SK-N-SH (cell line): ENCODE data around the gene SUMF1. TPM values are rescaled to one million over a fixed set of nuclear protein-coding genes. Genes with fewer than 3 reads are reported as not detected.

Experiments used
- CTCF ChIA-PET: fragments of 300-600, 350-600 bp; formaldehyde crosslinking; extraction: SDS; loops from one replicate; lab custom pipeline; 2021; lab: Yijun Ruan, JAX
- POLR2A ChIA-PET: fragments of 350-600 bp; sonication (Branson Sonifier 250); formaldehyde crosslinking; extraction: SDS; loops from one replicate; lab custom pipeline; 2020; ENCODE audit warnings: antibody characterized with exemption, inconsistent platforms; lab: Yijun Ruan, JAX
- DNase-seq: peaks from one replicate; pipeline ENCODE4 v3.0.0; 2012
- H2AFZ ChIP-seq: fragments of 200-600 bp; sonication (generic); 2 replicates; pipeline ENCODE4 v1.8.1; 2016; ENCODE audit warnings: antibody characterized with exemption, mild to moderate bottlenecking, low read depth
- H3F3A ChIP-seq: fragments of 200-600 bp; sonication (generic); replicated peaks from 2 replicates; pipeline ENCODE3; 2016; ENCODE audit warnings: antibody characterized with exemption, mild to moderate bottlenecking; ENCODE audit not compliant: insufficient read depth
- H3K27ac ChIP-seq, 2 experiments: fragments of 200-500 bp in 1 of 2; fragments of 200-600 bp in 1 of 2; sonication (Bioruptor generic) in 1 of 2; sonication (generic), shearing (Covaris generic) in 1 of 2; 2 replicates each; pipeline versions ENCODE4 v1.5.1 to v1.6.1; 2014 to 2016; ENCODE audit warnings: low read depth in 2 of 2, inconsistent platforms in 1 of 2, low read length in 1 of 2, mild to moderate bottlenecking in 1 of 2, mixed read lengths in 1 of 2
- H3K27me3 ChIP-seq: fragments of 200-600 bp; sonication (generic), shearing (Covaris generic); 2 replicates; pipeline ENCODE4 v1.6.1; 2016; ENCODE audit warnings: mixed run types; ENCODE audit not compliant: insufficient read depth
- H3K36me3 ChIP-seq, 2 experiments: fragments of 200-500 bp in 1 of 2; fragments of 200-600 bp in 1 of 2; sonication (Bioruptor generic) in 1 of 2; sonication (generic) in 1 of 2; replicated peaks in 1 of 2; 2 replicates each; pipeline versions ENCODE3 to v1.5.1; 2014 to 2016; ENCODE audit warnings: low read length in 1 of 2, mild to moderate bottlenecking in 1 of 2; ENCODE audit not compliant: insufficient read depth in 2 of 2, control insufficient read depth in 1 of 2
- H3K4me1 ChIP-seq, 2 experiments: fragments of 200-500 bp in 1 of 2; fragments of 200-600 bp in 1 of 2; sonication (Bioruptor generic) in 1 of 2; sonication (generic), shearing (Covaris generic) in 1 of 2; 2 replicates each; pipeline versions ENCODE4 v1.5.1 to v1.6.1; 2014 to 2016; ENCODE audit warnings: low read depth in 1 of 2, low read length in 1 of 2, mixed run types in 1 of 2; ENCODE audit not compliant: insufficient read depth in 2 of 2, control insufficient read depth in 1 of 2
- H3K4me2 ChIP-seq: fragments of 200-600 bp; sonication (generic), shearing (Covaris generic); 2 replicates; pipeline ENCODE4 v1.6.1; 2017; ENCODE audit warnings: mixed run types
- H3K4me3 ChIP-seq, 2 experiments: fragments of 200-500 bp in 1 of 2; fragments of 200-600 bp in 1 of 2; sonication (Bioruptor generic) in 1 of 2; sonication (generic), shearing (Covaris generic) in 1 of 2; 2 replicates each; pipeline versions ENCODE4 v1.5.1 to v1.8.1; 2014 to 2016; ENCODE audit warnings: low read depth in 2 of 2, inconsistent platforms in 1 of 2, low read length in 1 of 2, mild to moderate bottlenecking in 1 of 2, mixed read lengths in 1 of 2, moderate library complexity in 1 of 2
- H3K79me2 ChIP-seq: fragments of 200-600 bp; sonication (generic); 2 replicates; pipeline ENCODE4 v1.8.1; 2017; ENCODE audit warnings: mild to moderate bottlenecking; ENCODE audit not compliant: insufficient read depth
- H3K9ac ChIP-seq: fragments of 200-600 bp; sonication (generic); 2 replicates; pipeline ENCODE4 v1.6.1; 2017; ENCODE audit warnings: mixed run types
- H3K9me2 ChIP-seq: fragments of 200-600 bp; sonication (generic); 2 replicates; pipeline ENCODE4 v1.6.1; 2017; ENCODE audit warnings: mixed run types
- H3K9me3 ChIP-seq: fragments of 200-600 bp; sonication (generic); 2 replicates; pipeline ENCODE4 v1.6.1; 2017; ENCODE audit warnings: mixed run types, mild to moderate bottlenecking, moderate library complexity
- H4K20me1 ChIP-seq: fragments of 200-600 bp; sonication (generic); 2 replicates; pipeline ENCODE4 v1.6.1; 2017; ENCODE audit warnings: mild to moderate bottlenecking, mixed run types; ENCODE audit not compliant: insufficient read depth
- CHD2 ChIP-seq: fragments of 150-350 bp; IDR thresholded peaks from 2 replicates; pipeline ENCODE4 v1.6.1; 2018; ENCODE audit warnings: low read length; ENCODE audit not compliant: partially characterized antibody
- ELF1 ChIP-seq: IDR thresholded peaks from 2 replicates; pipeline ENCODE4 v1.4.0; 2012
- EP300 ChIP-seq, 2 experiments: IDR thresholded peaks; 2 replicates each; pipeline versions ENCODE4 v1.4.0 to v1.6.1; 2012; ENCODE audit warnings: borderline replicate concordance in 1 of 2, low read depth in 1 of 2, low read length in 1 of 2
- FOSL2 ChIP-seq: IDR thresholded peaks from 2 replicates; pipeline ENCODE4 v1.4.0; 2012; ENCODE audit warnings: low read depth, mild to moderate bottlenecking, moderate library complexity, borderline replicate concordance
- FOXJ3 ChIP-seq: sonication (generic); formaldehyde crosslinking; IDR thresholded peaks from 2 replicates; pipeline ENCODE4 v1.5.1; 2020; ENCODE audit warnings: mild to moderate bottlenecking, missing genetic modification reagents
- GABPA ChIP-seq: IDR thresholded peaks from 2 replicates; pipeline ENCODE4 v1.4.0; 2012; ENCODE audit warnings: low read depth, mild to moderate bottlenecking
- MEF2A ChIP-seq: IDR thresholded peaks from 2 replicates; pipeline ENCODE4 v1.4.0; 2012; ENCODE audit warnings: low read depth, borderline replicate concordance
- NRF1 ChIP-seq: IDR thresholded peaks from 2 replicates; pipeline ENCODE4 v1.6.1; 2012; ENCODE audit warnings: low read depth, mild to moderate bottlenecking, low read length
- RAD21 ChIP-seq: IDR thresholded peaks from 2 replicates; pipeline ENCODE4 v1.6.1; 2012; ENCODE audit warnings: mild to moderate bottlenecking, low read length
- RCOR1 ChIP-seq: fragments of 150-350 bp; IDR thresholded peaks from 2 replicates; pipeline ENCODE4 v1.6.1; 2017; ENCODE audit warnings: antibody characterized with exemption, low read length
- SIN3A ChIP-seq: IDR thresholded peaks from 2 replicates; pipeline ENCODE4 v1.6.1; 2012; ENCODE audit warnings: low read depth, mild to moderate bottlenecking, low read length, moderate library complexity, borderline replicate concordance
- TAF1 ChIP-seq: IDR thresholded peaks from 2 replicates; pipeline ENCODE4 v1.6.1; 2012; ENCODE audit warnings: low read depth, mild to moderate bottlenecking, low read length, moderate library complexity, borderline replicate concordance
- TCF12 ChIP-seq: IDR thresholded peaks from 2 replicates; pipeline ENCODE4 v1.4.0; 2012
- YY1 ChIP-seq: IDR thresholded peaks from 2 replicates; pipeline ENCODE4 v1.4.0; 2012; ENCODE audit warnings: low read depth, mild to moderate bottlenecking
- polyA plus RNA-seq, 3 experiments: library from polyadenylated mRNA; depleted of rRNA; stranded (reverse); fragments of >200 nt; gene quantifications; 2 replicates each; pipeline ENCODE4 v1.2.3, GENCODE V29; 2012
- TF ChIP-seq, protein P1 (sequence below): fragments of 150-350 bp; IDR thresholded peaks from 2 replicates; pipeline ENCODE4 v1.6.1; 2017; ENCODE audit warnings: antibody characterized with exemption, low read length, low read depth, borderline replicate concordance
- TF ChIP-seq, protein P2 (sequence below): IDR thresholded peaks from 2 replicates; pipeline ENCODE4 v1.4.0; 2012; ENCODE audit warnings: low read depth
- TF ChIP-seq, protein P3 (sequence below): fragments of 200-600 bp; sonication (generic); IDR thresholded peaks from 2 replicates; pipeline ENCODE4 v1.6.1; 2017; ENCODE audit warnings: antibody characterized with exemption, mild to moderate bottlenecking, moderate library complexity
- TF ChIP-seq, protein P4 (sequence below): IDR thresholded peaks from 2 replicates; pipeline ENCODE4 v1.4.0; 2012; ENCODE audit warnings: low read depth, borderline replicate concordance
- TF ChIP-seq, protein P5 (sequence below): IDR thresholded peaks from 2 replicates; pipeline ENCODE4 v1.6.1; 2012; ENCODE audit warnings: mild to moderate bottlenecking, low read depth, low read length, moderate library complexity

The SUMF1 gene
- polyA plus RNA-seq, 1 of the 3 experiments (the other 2 are of a cell fraction), result 56.9 TPM

DNA sequence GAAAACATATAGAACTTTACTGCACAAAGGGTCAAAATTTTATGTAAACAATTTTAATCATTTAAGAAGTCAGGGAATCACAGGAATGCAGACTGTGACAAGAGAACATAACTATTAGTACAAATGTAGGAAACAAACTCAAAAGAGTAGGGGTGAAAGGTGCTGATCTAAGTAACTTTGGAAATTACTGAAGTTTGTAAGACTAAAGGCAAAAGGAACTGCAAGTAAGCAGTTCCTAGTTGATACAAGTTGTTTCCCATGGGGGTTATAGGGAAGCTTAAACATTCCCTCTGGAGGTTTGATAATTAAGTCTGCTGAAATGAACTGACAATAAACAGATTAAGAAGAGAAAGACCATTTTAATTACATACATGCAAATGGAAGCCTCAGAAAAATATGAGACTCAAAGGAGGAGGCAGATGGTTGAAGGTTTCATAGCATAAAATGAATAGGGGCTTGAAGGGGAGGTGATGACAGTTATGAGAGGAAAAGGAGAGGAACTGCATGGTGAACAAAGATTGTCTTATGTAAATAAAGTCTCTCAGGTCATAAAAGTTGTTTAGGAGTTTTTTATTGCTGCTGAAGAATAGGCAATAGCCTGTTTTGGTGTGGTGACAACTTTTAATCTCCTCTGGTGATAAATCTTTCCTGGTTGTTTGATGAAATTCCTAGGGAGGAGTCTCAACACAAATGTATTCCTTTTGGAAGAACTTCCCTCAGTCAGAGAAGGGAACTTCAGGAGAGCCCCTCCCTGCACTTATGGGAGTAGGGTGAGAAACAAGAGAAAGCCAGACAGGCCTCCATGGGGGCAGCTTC is 146.8 kb downstream of the SUMF1 start:
- no peaks in the 10 kb centered on the region for H3K9me3 ChIP-seq
- no peaks in the 10 kb centered on the region for H3K79me2 ChIP-seq
- no peak overlapping the region for H3K27ac ChIP-seq
- H3K27me3 ChIP-seq, result no peaks in the 10 kb centered on the region
- H3K9me2 ChIP-seq, result no peaks in the 10 kb centered on the region
- POLR2A ChIA-PET, result no interaction called here
- TF ChIP-seq MEF2A, result no peak
- TF ChIP-seq, protein P1, sequence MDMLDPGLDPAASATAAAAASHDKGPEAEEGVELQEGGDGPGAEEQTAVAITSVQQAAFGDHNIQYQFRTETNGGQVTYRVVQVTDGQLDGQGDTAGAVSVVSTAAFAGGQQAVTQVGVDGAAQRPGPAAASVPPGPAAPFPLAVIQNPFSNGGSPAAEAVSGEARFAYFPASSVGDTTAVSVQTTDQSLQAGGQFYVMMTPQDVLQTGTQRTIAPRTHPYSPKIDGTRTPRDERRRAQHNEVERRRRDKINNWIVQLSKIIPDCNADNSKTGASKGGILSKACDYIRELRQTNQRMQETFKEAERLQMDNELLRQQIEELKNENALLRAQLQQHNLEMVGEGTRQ, result no peak
- TF ChIP-seq RCOR1, result no peak
- TF ChIP-seq ELF1, result no peak
- TF ChIP-seq TAF1, result no peak
- TF ChIP-seq CHD2, result no peak
- TF ChIP-seq GABPA, result no peak
- no peak for TF ChIP-seq TCF12
- TF ChIP-seq FOXJ3 (CRISPR knock-in tag), result no peak
- TF ChIP-seq NRF1, result no peak
- TF ChIP-seq, protein P2, sequence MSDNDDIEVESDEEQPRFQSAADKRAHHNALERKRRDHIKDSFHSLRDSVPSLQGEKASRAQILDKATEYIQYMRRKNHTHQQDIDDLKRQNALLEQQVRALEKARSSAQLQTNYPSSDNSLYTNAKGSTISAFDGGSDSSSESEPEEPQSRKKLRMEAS, result no peak
- TF ChIP-seq, protein P3, sequence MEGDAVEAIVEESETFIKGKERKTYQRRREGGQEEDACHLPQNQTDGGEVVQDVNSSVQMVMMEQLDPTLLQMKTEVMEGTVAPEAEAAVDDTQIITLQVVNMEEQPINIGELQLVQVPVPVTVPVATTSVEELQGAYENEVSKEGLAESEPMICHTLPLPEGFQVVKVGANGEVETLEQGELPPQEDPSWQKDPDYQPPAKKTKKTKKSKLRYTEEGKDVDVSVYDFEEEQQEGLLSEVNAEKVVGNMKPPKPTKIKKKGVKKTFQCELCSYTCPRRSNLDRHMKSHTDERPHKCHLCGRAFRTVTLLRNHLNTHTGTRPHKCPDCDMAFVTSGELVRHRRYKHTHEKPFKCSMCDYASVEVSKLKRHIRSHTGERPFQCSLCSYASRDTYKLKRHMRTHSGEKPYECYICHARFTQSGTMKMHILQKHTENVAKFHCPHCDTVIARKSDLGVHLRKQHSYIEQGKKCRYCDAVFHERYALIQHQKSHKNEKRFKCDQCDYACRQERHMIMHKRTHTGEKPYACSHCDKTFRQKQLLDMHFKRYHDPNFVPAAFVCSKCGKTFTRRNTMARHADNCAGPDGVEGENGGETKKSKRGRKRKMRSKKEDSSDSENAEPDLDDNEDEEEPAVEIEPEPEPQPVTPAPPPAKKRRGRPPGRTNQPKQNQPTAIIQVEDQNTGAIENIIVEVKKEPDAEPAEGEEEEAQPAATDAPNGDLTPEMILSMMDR, result no peak
- TF ChIP-seq YY1, result no peak
- TF ChIP-seq, protein P4, sequence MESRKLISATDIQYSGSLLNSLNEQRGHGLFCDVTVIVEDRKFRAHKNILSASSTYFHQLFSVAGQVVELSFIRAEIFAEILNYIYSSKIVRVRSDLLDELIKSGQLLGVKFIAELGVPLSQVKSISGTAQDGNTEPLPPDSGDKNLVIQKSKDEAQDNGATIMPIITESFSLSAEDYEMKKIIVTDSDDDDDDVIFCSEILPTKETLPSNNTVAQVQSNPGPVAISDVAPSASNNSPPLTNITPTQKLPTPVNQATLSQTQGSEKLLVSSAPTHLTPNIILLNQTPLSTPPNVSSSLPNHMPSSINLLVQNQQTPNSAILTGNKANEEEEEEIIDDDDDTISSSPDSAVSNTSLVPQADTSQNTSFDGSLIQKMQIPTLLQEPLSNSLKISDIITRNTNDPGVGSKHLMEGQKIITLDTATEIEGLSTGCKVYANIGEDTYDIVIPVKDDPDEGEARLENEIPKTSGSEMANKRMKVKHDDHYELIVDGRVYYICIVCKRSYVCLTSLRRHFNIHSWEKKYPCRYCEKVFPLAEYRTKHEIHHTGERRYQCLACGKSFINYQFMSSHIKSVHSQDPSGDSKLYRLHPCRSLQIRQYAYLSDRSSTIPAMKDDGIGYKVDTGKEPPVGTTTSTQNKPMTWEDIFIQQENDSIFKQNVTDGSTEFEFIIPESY, result no peak
- TF ChIP-seq FOSL2, result no peak
- TF ChIP-seq, protein P5, sequence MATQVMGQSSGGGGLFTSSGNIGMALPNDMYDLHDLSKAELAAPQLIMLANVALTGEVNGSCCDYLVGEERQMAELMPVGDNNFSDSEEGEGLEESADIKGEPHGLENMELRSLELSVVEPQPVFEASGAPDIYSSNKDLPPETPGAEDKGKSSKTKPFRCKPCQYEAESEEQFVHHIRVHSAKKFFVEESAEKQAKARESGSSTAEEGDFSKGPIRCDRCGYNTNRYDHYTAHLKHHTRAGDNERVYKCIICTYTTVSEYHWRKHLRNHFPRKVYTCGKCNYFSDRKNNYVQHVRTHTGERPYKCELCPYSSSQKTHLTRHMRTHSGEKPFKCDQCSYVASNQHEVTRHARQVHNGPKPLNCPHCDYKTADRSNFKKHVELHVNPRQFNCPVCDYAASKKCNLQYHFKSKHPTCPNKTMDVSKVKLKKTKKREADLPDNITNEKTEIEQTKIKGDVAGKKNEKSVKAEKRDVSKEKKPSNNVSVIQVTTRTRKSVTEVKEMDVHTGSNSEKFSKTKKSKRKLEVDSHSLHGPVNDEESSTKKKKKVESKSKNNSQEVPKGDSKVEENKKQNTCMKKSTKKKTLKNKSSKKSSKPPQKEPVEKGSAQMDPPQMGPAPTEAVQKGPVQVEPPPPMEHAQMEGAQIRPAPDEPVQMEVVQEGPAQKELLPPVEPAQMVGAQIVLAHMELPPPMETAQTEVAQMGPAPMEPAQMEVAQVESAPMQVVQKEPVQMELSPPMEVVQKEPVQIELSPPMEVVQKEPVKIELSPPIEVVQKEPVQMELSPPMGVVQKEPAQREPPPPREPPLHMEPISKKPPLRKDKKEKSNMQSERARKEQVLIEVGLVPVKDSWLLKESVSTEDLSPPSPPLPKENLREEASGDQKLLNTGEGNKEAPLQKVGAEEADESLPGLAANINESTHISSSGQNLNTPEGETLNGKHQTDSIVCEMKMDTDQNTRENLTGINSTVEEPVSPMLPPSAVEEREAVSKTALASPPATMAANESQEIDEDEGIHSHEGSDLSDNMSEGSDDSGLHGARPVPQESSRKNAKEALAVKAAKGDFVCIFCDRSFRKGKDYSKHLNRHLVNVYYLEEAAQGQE, result no peak
- no peak for TF ChIP-seq RAD21
- TF ChIP-seq EP300 (IDR thresholded peaks at IDR 0.05; ENCODE audit: borderline replicate concordance in 1 of 2, low read depth in 1 of 2, low read length in 1 of 2), result no peak
- TF ChIP-seq SIN3A, result no peak
- no peak overlapping the region for H2AFZ ChIP-seq
- no peak overlapping the region for H3K4me2 ChIP-seq
- no peak overlapping the region for H3K4me3 ChIP-seq
- CTCF ChIA-PET, result interaction anchor here (0.8 to 0.9 kb wide), 2 partner anchors 319 to 391 kb away, joined by 3 read pairs; no protein-coding TSS in a partner anchor
- no peaks in the 10 kb centered on the region for H3K4me1 ChIP-seq
- H3K36me3 ChIP-seq, result peaks cover 4 to 15% of the 10 kb centered on the region in 2 experiments
- no peak overlapping the region for H3K9ac ChIP-seq
- no peak for DNase-seq
- no peaks in the 10 kb centered on the region for H3F3A ChIP-seq
- H4K20me1 ChIP-seq, result no peaks in the 10 kb centered on the region
